ENCODE measurements around the gene ITGA7. TPM values are rescaled to one million over a fixed set of nuclear protein-coding genes. Genes with fewer than 3 reads are reported as not detected.
A peak's percentile ranks its signal among the peaks of the same experiment; 100 is the strongest.

The ITGA7 gene
- total and polyA plus RNA-seq, 2 of the 8 experiments (the other 6 are each of a cell fraction or from before 2014, with no cell fraction given), result 57.6 to 86.1 TPM

DNA sequence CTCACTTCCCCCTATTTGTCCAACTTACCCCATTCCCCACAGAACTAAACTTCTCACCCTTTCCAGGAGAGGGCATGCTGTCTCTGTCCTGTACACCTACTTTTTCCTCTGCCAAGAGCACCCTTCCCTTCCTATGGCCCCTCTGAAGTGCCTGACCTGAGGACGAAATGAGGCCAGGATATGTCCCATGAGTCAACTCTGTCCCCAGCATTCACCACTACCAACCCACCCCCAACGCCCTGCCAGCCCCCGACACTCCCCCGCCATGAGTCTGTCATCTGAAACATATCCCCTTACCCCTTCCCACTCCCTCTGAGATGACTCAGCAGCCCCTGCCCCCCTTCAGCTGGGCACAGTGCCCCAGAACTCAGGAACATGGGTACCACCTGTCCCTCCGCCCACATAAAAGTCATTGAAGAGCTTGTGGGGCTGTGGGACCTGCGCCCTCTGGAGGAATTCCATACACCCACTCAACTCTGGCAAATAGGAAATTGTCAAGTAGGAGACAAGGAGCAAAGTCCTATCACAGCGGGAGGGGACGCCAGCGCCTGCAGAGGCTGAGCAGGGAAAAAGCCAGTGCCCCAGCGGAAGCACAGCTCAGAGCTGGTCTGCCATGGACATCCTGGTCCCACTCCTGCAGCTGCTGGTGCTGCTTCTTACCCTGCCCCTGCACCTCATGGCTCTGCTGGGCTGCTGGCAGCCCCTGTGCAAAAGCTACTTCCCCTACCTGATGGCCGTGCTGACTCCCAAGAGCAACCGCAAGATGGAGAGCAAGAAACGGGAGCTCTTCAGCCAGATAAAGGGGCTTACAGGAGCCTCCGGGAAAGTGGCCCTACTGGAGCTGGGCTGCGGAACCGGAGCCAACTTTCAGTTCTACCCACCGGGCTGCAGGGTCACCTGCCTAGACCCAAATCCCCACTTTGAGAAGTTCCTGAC lies 26.3 kb downstream of the ITGA7 start (continued):
- TF ChIP-seq SP2 (IDR thresholded peaks at IDR 0.05; ENCODE audit: low read length), result no peak
- TF ChIP-seq KDM4A (IDR thresholded peaks at IDR 0.05; ENCODE audit: low read depth, low read length, severe bottlenecking), result no peak
- TF ChIP-seq NANOG (IDR thresholded peaks at IDR 0.05; ENCODE audit: insufficient read depth, low read depth, low read length, poor library complexity, severe bottlenecking), result no peak
- no peak for TF ChIP-seq TAF7 (optimal IDR thresholded peaks at IDR 0.05; ENCODE audit: borderline replicate concordance, low read depth, low read length)
- 0 out of 4 replicates have a peak, but pooled peaks of 1 of the 2 experiments have one; percentile 16 for TF ChIP-seq SIN3A (conservative IDR thresholded peaks at IDR 0.05 in 1 of 2, IDR thresholded peaks at IDR 0.05 in 1 of 2; ENCODE audit: low read depth in 1 of 2, low read length in 2 of 2)
- TF ChIP-seq KDM5A (IDR thresholded peaks at IDR 0.05; ENCODE audit: low read length), result no peak
- TF ChIP-seq NRF1 (IDR thresholded peaks at IDR 0.05; ENCODE audit: low read depth, low read length), result no peak
- no peak for TF ChIP-seq CHD1 (IDR thresholded peaks at IDR 0.05; ENCODE audit: low read depth, low read length)
- TF ChIP-seq RXRA (IDR thresholded peaks at IDR 0.05; ENCODE audit: insufficient read depth, low read depth, low read length), result no peak
- TF ChIP-seq CBX8 (IDR thresholded peaks at IDR 0.05; ENCODE audit: borderline replicate concordance, low read depth, low read length), result no peak
- no peak for TF ChIP-seq GTF2F1 (IDR thresholded peaks at IDR 0.05; ENCODE audit: borderline replicate concordance, low read depth, low read length)
- no peak for TF ChIP-seq CEBPB (IDR thresholded peaks at IDR 0.05; ENCODE audit: low read depth, low read length)
- no peak for TF ChIP-seq RNF2 (IDR thresholded peaks at IDR 0.05; ENCODE audit: borderline replicate concordance, low read depth, low read length, missing control alignments, poor library complexity, severe bottlenecking)
- TF ChIP-seq SAP30 (IDR thresholded peaks at IDR 0.05; ENCODE audit: insufficient read depth, insufficient replicate concordance, low read length), result no peak
- TF ChIP-seq CREB1 (IDR thresholded peaks at IDR 0.05), result peak; percentile 15; the same call in 1 of the 2 replicates
- TF ChIP-seq EZH2 (IDR thresholded peaks at IDR 0.05; ENCODE audit: low read depth, low read length, severe bottlenecking), result no peak
- TF ChIP-seq POLR2A (IDR thresholded peaks at IDR 0.05; ENCODE audit: control extremely low read depth in 1 of 2, low read depth in 2 of 2, low read length in 2 of 2), result peak in 1 of 2 experiments; percentile 54; a peak in 2 of 3 replicates
- no peak for TF ChIP-seq ATF3 (IDR thresholded peaks at IDR 0.05; ENCODE audit: insufficient read depth, low read depth, low read length)
- TF ChIP-seq KDM1A (IDR thresholded peaks at IDR 0.05; ENCODE audit: borderline replicate concordance, low read length), result no peak
- TF ChIP-seq FOSL1 (IDR thresholded peaks at IDR 0.05; ENCODE audit: insufficient read depth, low read depth, low read length), result no peak
- TF ChIP-seq ZNF274 (IDR thresholded peaks at IDR 0.05; ENCODE audit: borderline replicate concordance, extremely low read depth, low read length), result no peak
